Fibroblast of mammary gland (primary cell): ENCODE data around the gene HSD17B2.
A peak's percentile ranks its signal among the peaks of the same experiment; 100 is the strongest.

ENCODE experiments used
- DNase-seq: peaks from one replicate; pipeline ENCODE4 v3.0.0-alpha.2; 2010; ENCODE audit warnings: low read depth
- H3K4me3 ChIP-seq: 2 replicates; pipeline ENCODE4 v1.5.1; 2011; ENCODE audit warnings: low read depth, mild to moderate bottlenecking, low read length, moderate library complexity; ENCODE audit not compliant: control insufficient read depth
- CTCF ChIP-seq: conservative IDR thresholded peaks from 2 replicates; pipeline ENCODE4 v1.5.1; 2011; ENCODE audit warnings: low read depth, low read length, inconsistent platforms; ENCODE audit not compliant: control insufficient read depth, insufficient read depth

HSD17B2 gene

DNA sequence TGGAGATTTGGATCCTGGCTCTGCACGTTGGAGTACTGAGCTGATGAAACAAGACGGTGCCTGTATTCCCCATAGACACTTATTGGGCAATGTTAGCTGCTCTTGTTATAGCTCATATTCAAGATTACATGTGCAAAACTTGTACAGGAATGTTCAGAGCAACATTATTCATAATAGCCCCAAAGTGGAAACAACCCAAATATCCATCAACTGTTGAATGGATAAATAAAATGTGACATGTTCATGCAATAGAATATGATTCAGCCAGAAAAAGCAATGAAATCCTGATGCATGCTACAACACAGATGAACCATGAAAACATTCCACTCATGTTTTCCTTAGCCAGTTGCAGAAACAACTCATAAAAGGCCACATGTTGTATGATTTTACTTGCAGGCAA is 18.1 kb upstream of the HSD17B2 start:
- DNase-seq, result peak; percentile 75
- TF ChIP-seq CTCF, result no peak

DNA sequence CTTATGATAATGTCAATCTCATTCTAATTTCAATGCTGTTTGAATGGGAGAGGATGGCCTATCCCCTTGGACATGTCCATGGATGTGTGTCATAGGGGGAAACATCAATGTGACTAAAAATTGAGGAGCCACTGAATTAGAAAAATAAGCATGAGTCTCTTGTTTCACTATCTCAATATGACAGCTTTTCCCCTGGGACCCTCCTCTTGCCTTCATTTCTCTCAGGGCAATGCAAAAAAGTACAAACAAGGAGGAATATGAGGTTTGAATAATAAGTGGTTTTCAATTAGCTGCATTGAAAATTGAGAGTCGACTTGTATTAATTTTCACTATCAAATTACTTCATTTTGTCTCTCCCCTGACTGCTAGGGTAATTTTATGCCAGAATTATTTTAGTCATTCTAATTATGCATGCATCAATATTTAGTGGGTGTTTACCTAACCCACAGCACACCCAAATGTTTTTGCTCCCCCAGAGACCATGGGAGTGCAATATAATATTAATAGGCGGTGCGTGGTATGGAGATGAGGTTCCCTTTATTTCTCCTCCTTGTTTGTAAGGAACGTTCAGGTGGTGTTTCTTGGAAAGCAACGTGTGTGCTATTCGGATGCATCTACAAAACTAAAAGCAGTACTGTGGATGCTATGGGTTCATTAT is 17.0 kb upstream of the HSD17B2 start:
- TF ChIP-seq CTCF, result no peak
- H3K4me3 ChIP-seq, result no peak overlapping the region
- DNase-seq, result no peak

More for the DNA sequence above, 18.1 kb upstream of the HSD17B2 start:
- no peak overlapping the region for H3K4me3 ChIP-seq

DNA sequence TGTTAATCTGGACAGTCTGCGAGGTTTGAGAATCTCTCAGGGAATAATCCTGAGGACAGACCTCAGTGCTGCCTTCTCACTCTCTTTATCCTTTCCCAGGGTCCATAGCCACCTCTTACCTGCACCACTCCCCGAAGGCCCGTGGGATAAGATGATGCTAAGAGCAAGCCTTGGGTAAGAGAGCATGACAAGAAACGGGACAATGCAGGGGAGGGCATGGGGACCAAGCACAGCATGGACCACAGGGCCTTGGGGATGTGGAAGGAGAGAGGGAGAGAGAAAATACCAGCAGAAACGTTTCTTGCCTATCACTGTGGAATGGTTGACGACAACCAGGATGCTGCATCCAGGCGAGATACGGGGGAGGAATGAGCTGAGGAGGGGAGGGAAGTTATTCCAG is 15.5 kb upstream of the HSD17B2 start:
- H3K4me3 ChIP-seq, result no peak overlapping the region
- TF ChIP-seq CTCF, result no peak
- DNase-seq, result no peak

DNA sequence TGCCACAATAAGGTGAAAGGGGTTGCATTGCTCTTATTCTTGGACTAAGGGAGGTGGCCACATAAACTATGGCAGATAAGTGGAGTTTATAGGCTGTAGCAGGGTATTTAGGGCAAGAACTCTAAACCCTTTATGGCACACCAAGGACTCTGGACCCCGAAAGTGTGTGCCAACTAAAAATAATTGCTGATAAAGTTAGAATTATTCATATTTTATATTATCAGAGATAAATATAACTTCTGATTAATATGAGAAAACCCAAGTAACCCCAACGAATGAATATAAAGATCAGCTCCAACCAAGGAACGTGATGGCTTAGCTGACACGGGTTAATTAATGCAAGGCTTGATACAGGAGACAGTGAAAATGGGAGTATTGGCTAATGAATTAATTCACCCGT is 15.0 kb upstream of the HSD17B2 start:
- no peak for TF ChIP-seq CTCF
- no peak for DNase-seq
- H3K4me3 ChIP-seq, result no peak overlapping the region

DNA sequence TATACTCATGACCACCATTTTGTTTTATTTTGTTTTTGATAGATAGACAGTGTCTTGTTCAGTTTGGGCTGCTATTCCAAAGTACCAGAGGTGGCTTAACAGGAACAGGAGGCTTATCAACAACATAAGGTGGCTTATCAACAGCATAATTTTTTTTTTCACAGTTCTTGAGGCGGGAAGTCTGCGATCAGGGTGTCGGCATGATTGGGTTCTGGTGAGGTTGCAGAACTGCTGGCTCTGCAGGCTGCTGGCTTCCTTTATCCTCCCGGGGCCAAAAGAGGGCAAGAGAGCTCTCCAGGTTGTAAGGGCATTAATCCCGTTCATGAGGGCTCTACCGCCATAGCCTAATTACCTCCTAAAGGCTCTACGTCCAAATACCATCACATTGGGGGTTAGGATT is 11.8 kb upstream of the HSD17B2 start:
- DNase-seq, result no peak
- no peak for TF ChIP-seq CTCF
- no peak overlapping the region for H3K4me3 ChIP-seq

DNA sequence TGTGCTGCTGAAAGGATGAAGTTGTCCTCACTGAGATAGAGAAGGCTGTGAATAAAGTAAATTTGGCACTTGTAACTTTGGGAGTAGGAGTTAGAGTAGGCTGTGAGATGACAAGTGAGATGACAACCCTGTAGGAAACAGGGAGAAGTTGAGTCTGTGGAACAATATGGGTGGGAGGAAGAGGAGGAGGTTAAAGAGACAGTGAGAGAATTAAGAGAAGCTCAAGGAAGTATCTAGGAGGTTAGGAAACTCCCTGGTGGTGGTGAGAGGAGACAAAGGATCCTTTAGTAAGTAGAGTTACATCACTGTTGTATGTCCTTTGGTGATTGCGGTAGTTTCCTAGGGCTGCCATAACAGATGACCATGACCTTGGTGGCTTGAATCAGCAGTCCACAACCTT is 10.7 kb upstream of the HSD17B2 start:
- TF ChIP-seq CTCF, result no peak
- no peak for DNase-seq
- no peak overlapping the region for H3K4me3 ChIP-seq

DNA sequence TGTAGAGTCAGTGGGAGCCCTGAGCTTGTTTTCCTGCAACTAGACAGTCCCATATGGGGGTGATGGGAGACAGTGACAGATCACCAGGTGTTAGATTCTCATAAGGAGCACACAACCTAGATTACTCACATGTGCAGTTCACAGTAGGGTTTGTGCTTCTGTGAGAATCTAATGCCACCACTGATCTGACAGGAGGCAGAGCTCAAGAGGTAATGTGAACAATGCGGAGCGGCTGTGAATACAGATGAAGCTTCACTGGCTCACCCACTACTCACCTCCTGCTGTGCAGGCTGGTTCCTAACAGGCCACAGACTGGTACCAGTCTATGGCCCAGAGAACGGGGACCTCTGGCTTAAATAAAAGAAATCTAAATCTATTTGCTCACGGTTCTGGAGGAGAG is 10.2 kb upstream of the HSD17B2 start:
- no peak overlapping the region for H3K4me3 ChIP-seq
- no peak for TF ChIP-seq CTCF

More for the DNA sequence above, 10.2 kb upstream of the HSD17B2 start:
- no peak for DNase-seq
